ENCODE measurements around the gene RREB1. TPM values are rescaled to one million over a fixed set of nuclear protein-coding genes. Genes with fewer than 3 reads are reported as not detected.

RREB1 gene
- 2.2 and 4.8 TPM in 2 replicates for polyA plus RNA-seq (2011; rRNA removed)
- polyA plus RNA-seq (2012; cell fraction: cytosol; rRNA removed), result 1.5 and 2.1 TPM in 2 replicates
- polyA plus RNA-seq (2012; cell fraction: nucleus; rRNA removed), result 6.1 and 6.8 TPM in 2 replicates
- 4.6 to 5.0 TPM (median 4.8 TPM) in 3 replicates for polyA plus RNA-seq (2017; fragmentation: RNase III; extraction: RNeasy Plus Mini Kit Qiagen cat#74134 plus additional on column Dnase treatment)
- polyA minus RNA-seq (2011; rRNA and poly(A)+ RNA removed), result 30.5 and 38.8 TPM in 2 replicates

- TF ChIP-seq USF2 (IDR thresholded peaks at IDR 0.05) (peak; percentile 60), JUN (IDR thresholded peaks at IDR 0.05) (peak; percentile 11 to 25; a peak in 3 of 5 replicates), CTCF (IDR thresholded peaks at IDR 0.05) (no peak), BCL3 (IDR thresholded peaks at IDR 0.05) (0 out of 3 replicates have a peak, but pooled peaks have one; percentile 8), TP53 (CRISPR knock-in tag; IDR thresholded peaks at IDR 0.05) (no peak), NR3C1 (IDR thresholded peaks at IDR 0.05) (no peak), PHF8 (IDR thresholded peaks at IDR 0.05; ENCODE audit: borderline replicate concordance, low read depth) (0 out of 2 replicates have a peak, but pooled peaks have one; percentile 18)
- peak; percentile 61 to 85 for DNase-seq (ENCODE audit: low read depth in 1 of 2, low spot score in 1 of 2)
- H3K4me3 ChIP-seq, result peak within 1 kb of the TSS; percentile 84
- CTCF ChIA-PET, result no interaction called here
- no peaks in the 10 kb centered on the region for H3K9me3 ChIP-seq
- H3K4me2 ChIP-seq, result peak within 1 kb of the TSS; percentile 81
- peak; percentile 72 to 83 for ATAC-seq
- FAIRE-seq, result no peak
- WGBS (ENCODE audit: missing lambda C conversion rate), result 1% methylated on average over 14 of the region's 59 CpGs
- POLR2A ChIA-PET, result interaction anchor here (0.6 kb wide), 1 partner anchor 115 kb away, joined by 5 read pairs; no protein-coding TSS in a partner anchor
- H3K4me1 ChIP-seq, result peaks cover 36% of the 10 kb centered on the region
- peak within 1 kb of the TSS; percentile 96 to 99 for H3K27ac ChIP-seq
Observed at GRCh38 chr6:7107578-7108195, at the start of gene RREB1. Gene RREB1, plus strand, starts transcription at chr6:7107961. Its CDS starts 73,951 bp downstream, at chr6:7181912.

- FAIRE-seq (no peak), ATAC-seq (peak; percentile 97)
Observed at GRCh38 chr6:7058250-7058923, 49.4 kb upstream of the RREB1 start.

More at GRCh38 chr6:7058250-7058923, 49.4 kb upstream of the RREB1 start:
- H3K4me1 ChIP-seq, result peaks cover 14% of the 10 kb centered on the region
- ChIA-PET POLR2A (interaction anchor here (0.7 kb wide), 1 partner anchor 20 kb away, joined by 7 read pairs; no protein-coding TSS in a partner anchor), CTCF (interaction anchor here (0.5 to 1.4 kb wide), 3 partner anchors 9 to 1405 kb away, joined by 3 to 5 read pairs (median 4); no protein-coding TSS in a partner anchor)
- DNase-seq (ENCODE audit: low read depth in 1 of 2, low spot score in 1 of 2), result peak; percentile 56 to 86
- H3K4me2 ChIP-seq, result peak overlapping the region; percentile 37
- no peak overlapping the region for H3K4me3 ChIP-seq
- TF ChIP-seq POLR2AphosphoS2 (conservative IDR thresholded peaks at IDR 0.05; ENCODE audit: low read length) (no peak), CEBPB (IDR thresholded peaks at IDR 0.05) (peak; percentile 50 to 86; a peak in 3 of 4 replicates), RNF2 (IDR thresholded peaks at IDR 0.05; ENCODE audit: borderline replicate concordance, low read depth) (no peak), FOSL2 (IDR thresholded peaks at IDR 0.05) (no peak), FOSL2 (CRISPR knock-in tag; IDR thresholded peaks at IDR 0.05) (peak; percentile 38), BCL3 (IDR thresholded peaks at IDR 0.05) (no peak), PHF8 (IDR thresholded peaks at IDR 0.05; ENCODE audit: borderline replicate concordance, low read depth) (no peak), HMGXB4 (CRISPR knock-in tag; IDR thresholded peaks at IDR 0.05; ENCODE audit: borderline replicate concordance) (no peak), HOXB5 (CRISPR knock-in tag; IDR thresholded peaks at IDR 0.05) (no peak)
- H3K27ac ChIP-seq, result peak overlapping the region; percentile 66 to 76
- WGBS (ENCODE audit: missing lambda C conversion rate), result 44% methylated on average over 4 of the region's 4 CpGs
- no peaks in the 10 kb centered on the region for H3K9me3 ChIP-seq
